ENCODE measurements around the gene PODN.

PODN gene

GRCh38 chr1:53046930-53047329 is 15.1 kb upstream of the PODN start:
- DNase-seq = peak; percentile 78
- in situ Hi-C loops (cut with HindIII; ENCODE audit: low pct_ligation_motif_present, low sequenced_read_pairs) = no loop called here
- no peaks in the 10 kb centered on the region for H3K36me3 ChIP-seq (replicated peaks)

GRCh38 chr1:53047737-53048736 is 14.0 kb upstream of the PODN start:
- no peak for TF ChIP-seq CTCF (IDR thresholded peaks at IDR 0.05; ENCODE audit: low read depth, low read length, missing control alignments)
- peak; percentile 79 for DNase-seq
- in situ Hi-C loops (cut with HindIII; ENCODE audit: low pct_ligation_motif_present, low sequenced_read_pairs) = no loop called here
- peak overlapping the region; percentile 46 for H3K27ac ChIP-seq
- H3K4me3 ChIP-seq (ENCODE audit: low read depth, low read length) = no peak overlapping the region
- no peaks in the 10 kb centered on the region for H3K27me3 ChIP-seq (replicated peaks)
- H3K36me3 ChIP-seq (replicated peaks) = no peaks in the 10 kb centered on the region

More at GRCh38 chr1:53046930-53047329, 15.1 kb upstream of the PODN start:
- Histone ChIP-seq H3K27me3 (replicated peaks) (no peaks in the 10 kb centered on the region), H3K4me3 (ENCODE audit: low read depth, low read length) (no peak overlapping the region), H3K27ac (peak overlapping the region; percentile 46)
- TF ChIP-seq CTCF (IDR thresholded peaks at IDR 0.05; ENCODE audit: low read depth, low read length, missing control alignments) = no peak

DNA sequence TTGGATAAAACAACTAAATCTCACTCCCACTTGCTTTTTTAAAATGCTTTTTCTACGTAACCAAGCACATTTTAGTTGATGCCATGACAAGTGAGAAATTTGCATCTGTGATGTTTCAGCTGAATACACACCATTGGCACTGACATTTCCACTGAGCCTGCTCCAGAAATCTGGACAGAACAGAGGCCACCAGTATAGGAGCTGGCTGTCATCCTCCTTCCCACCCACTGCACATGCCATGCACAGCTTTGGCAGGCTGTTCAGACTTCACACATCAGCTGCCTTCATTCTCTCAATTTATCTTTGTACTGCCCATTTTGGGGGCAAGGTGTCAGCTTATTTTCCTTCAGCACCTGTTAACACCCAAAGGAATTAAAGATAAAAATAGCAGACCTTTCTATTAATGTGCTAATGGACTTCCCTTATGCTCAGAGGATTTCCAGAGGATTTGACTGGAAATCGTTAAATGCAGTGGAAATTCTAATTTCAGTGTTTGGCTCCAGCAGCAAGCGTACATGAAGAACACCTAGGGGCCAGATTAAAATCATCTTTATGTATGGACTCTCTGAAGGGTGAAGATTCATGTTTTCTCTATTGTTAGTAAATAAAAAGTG is 12.9 kb upstream of the PODN start:
- Histone ChIP-seq H3K4me3 (ENCODE audit: low read depth, low read length) (no peak overlapping the region), H3K27ac (no peak overlapping the region), H3K27me3 (replicated peaks) (no peaks in the 10 kb centered on the region), H3K36me3 (replicated peaks) (no peaks in the 10 kb centered on the region)
- in situ Hi-C loops (cut with HindIII; ENCODE audit: low pct_ligation_motif_present, low sequenced_read_pairs) = no loop called here
- no peak for TF ChIP-seq CTCF (IDR thresholded peaks at IDR 0.05; ENCODE audit: low read depth, low read length, missing control alignments)
- no peak for DNase-seq

DNA sequence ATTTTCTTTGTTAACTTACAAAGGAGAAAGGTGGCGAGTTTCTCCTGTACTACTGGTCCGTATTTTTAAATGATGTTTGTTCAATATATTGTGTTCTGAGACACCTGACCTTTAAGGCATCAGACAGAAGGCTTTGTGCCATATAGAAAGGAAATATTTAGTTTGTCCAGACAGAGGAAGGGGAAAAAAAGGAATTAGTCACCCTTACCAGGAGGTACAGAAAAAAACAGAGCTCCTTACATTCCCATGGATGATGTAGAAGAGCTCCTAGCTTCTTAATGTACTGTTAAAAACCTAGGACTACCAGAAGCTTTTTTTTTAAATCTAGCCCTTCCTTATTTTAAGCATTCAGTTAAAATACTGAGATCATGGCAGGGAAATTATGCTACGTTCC is 12.4 kb upstream of the PODN start:
- no peak overlapping the region for H3K4me3 ChIP-seq (ENCODE audit: low read depth, low read length)
- TF ChIP-seq CTCF (IDR thresholded peaks at IDR 0.05; ENCODE audit: low read depth, low read length, missing control alignments) = no peak
- in situ Hi-C loops (cut with HindIII; ENCODE audit: low pct_ligation_motif_present, low sequenced_read_pairs) = no loop called here
- H3K27me3 ChIP-seq (replicated peaks) = no peaks in the 10 kb centered on the region
- DNase-seq = no peak
- H3K36me3 ChIP-seq (replicated peaks) = no peaks in the 10 kb centered on the region
- H3K27ac ChIP-seq = no peak overlapping the region

DNA sequence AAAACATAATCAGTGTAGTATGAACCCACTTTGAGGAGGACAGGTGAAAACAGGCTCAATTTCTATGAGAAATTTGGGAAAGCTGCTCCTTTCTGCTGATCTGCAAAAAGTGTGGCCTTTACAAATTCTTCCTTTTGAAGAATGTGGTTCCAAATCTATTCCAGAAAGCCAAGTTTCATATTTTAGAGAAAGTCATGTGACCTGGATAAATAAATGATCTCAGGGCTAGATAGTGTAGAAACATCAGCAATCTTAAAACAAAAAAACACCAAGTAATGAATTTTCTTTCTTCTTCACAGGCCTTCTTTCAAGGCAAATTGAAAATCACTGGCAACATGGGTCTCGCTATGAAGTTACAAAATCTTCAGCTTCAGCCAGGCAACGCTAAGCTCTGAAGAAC is 11.7 kb upstream of the PODN start:
- DNase-seq = no peak
- Histone ChIP-seq H3K27me3 (replicated peaks) (no peaks in the 10 kb centered on the region), H3K4me3 (ENCODE audit: low read depth, low read length) (no peak overlapping the region), H3K36me3 (replicated peaks) (no peaks in the 10 kb centered on the region), H3K27ac (no peak overlapping the region)
- in situ Hi-C loops (cut with HindIII; ENCODE audit: low pct_ligation_motif_present, low sequenced_read_pairs) = no loop called here
- TF ChIP-seq CTCF (IDR thresholded peaks at IDR 0.05; ENCODE audit: low read depth, low read length, missing control alignments) = no peak
